ENCODE data around the gene ITSN2. TPM values are rescaled to one million over a fixed set of nuclear protein-coding genes. Genes with fewer than 3 reads are reported as not detected.
A peak's percentile ranks its signal among the peaks of the same experiment; 100 is the strongest.

Gene ITSN2
- total RNA-seq, 2 donors from 2014 or later: 35.8 to 41.1 TPM

GRCh38 chr2:24163601-24164000 is 196.7 kb downstream of the ITSN2 start:
- DNase-seq: no peak
- ATAC-seq: no peak
- intact Hi-C loops (cut with DNase I): no loop called here

- no peak for ATAC-seq
- DNase-seq: no peak
- intact Hi-C loops (cut with DNase I): no loop called here
Measured at GRCh38 chr2:24163186-24163585, 197.2 kb downstream of the ITSN2 start.

DNA sequence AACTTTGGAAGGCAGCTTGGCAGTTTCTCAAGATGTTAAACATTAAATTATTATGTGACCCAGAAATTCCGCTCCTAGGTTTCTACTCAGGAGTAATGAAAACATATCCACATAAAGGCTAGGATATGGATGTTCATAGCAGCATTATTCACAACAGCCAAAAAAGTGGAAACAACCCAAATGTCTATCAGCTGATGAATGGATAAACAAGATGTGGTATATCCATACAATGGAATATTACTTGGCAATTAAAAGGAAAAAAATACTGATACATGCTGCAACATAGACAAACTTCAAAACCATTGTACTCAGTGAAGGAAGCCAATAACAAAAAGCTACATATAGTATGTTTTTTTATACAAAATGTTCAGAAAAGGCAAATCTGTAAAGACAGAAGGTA is 197.8 kb downstream of the ITSN2 start:
- DNase-seq (no peak), ATAC-seq (no peak)
- intact Hi-C loops (cut with DNase I): no loop called here

DNA sequence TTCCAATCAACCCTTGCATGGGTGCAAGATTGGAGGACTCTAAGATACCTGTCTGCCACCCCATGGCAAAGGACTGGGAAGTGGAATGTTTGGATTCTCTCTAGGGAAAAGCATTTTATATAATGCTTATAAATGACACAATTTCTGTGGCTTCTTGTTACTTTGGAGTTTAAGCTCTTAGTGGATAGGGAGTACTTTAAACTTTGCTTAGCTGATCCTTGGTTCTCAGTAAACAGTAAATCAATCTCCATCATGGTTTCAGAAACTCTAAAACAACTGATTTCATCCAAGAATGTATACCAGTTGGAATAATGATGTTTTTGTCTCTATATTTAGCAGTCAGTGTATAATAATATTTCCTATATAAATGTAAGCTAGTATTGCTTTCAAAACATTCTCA is 199.6 kb downstream of the ITSN2 start:
- no peak for ATAC-seq

DNA sequence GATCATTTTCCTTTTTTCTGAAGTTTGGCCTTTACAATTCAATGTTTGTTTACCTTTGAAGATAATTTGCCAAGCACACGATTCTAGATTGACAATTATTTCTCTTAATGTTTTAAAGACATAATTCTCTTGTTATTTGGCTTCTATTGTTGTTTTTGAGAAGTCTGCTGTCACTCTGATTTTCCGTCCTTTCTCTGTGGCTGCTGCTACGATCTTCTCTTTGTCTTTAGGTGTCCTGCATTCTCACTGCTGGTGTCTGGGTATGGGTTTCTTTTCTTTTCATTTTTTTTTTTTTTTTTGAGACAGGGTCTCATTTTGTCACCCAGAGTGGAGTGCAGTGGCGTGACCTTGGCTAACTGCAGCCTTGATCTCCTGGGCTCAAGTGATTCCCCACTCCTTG is 200.6 kb downstream of the ITSN2 start:
- intact Hi-C loops (cut with DNase I): no loop called here

More for the DNA sequence above, 199.6 kb downstream of the ITSN2 start:
- DNase-seq: no peak
- intact Hi-C loops (cut with DNase I): no loop called here

DNA sequence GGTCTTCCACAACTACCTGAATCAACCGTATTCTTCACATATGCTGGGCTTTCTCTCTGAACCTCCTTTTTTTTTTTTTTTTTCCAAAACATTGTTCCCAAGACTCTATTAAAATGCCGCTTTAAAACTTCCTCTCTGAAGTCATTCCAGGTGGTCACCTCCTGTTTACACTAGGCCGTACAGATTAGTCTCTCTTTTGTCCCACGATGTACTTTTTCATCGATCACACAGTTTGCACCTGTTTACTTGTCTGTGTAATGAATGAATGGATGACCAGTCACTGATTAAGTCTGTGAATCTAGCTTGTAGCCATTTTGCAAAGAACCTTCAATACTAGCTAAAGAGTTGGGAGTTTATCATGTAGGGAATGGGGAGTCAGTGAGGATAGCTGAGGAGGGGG is 202.2 kb downstream of the ITSN2 start:
- ATAC-seq: no peak
- no peak for DNase-seq
- intact Hi-C loops (cut with DNase I): no loop called here

More for the DNA sequence above, 200.6 kb downstream of the ITSN2 start:
- ATAC-seq: no peak
- no peak for DNase-seq

DNA sequence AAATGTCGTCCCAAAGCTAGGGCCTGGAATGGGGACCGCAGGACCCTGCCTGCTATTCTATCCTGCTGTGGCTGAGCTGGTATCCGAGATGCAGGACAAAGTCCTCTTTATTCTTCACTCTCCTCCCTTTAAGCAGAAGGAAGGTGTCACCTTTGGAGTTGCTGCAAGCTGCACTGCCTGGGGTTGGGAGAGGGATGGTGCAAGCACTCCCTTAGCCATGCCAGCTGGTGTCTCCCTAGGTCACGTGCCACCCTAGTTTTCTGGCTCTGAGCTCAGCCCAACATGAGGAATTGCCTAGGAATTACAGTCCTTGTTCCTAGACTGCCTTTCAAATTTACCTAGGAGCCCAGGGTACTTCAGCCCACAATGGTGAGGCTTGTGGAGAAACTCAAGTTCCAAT is 206.9 kb downstream of the ITSN2 start:
- ATAC-seq: peak in 1 of 2 donors; percentile 30

More for the DNA sequence above, 206.9 kb downstream of the ITSN2 start:
- intact Hi-C loops (cut with DNase I): no loop called here
- no peak for DNase-seq

Other genes starting within 250 kb of the ITSN2 start
- 1 to 10 TPM in 1 of 2 donors, under 1 TPM in 1; 0.52 to 1.1 TPM for gene PFN4, start 237.2 kb downstream of the ITSN2 start, total RNA-seq
- 10 to 100 TPM; 37.0 to 45.2 TPM for gene FAM228B, start 237.1 kb downstream of the ITSN2 start, total RNA-seq
- 1 to 10 TPM in 1 of 2 donors, under 1 TPM in 1; 0.77 to 1.2 TPM for gene FAM228A, start 185.5 kb downstream of the ITSN2 start, total RNA-seq
- gene NCOA1, start 130.7 kb upstream of the ITSN2 start, total RNA-seq: 10 to 100 TPM; 34.3 to 35.2 TPM

Measured in left cardiac atrium (tissue), 4 donors.